GM21360 (cell line): Measurements from ENCODE around the gene DRC3.
"Not testable (repeated sequence)": the region's sequence is repeated elsewhere in the genome, so short reads cannot be mapped to it uniquely, and the experiment has no call there.

Source experiments
- ATAC-seq: cut with Tn5 transposase; IDR thresholded peaks from one replicate; pipeline ENCODE4 v1.9.1; 2021; ENCODE audit warnings: mild to moderate bottlenecking, moderate library complexity; ENCODE audit not compliant: unreplicated experiment

Gene DRC3, protein sequence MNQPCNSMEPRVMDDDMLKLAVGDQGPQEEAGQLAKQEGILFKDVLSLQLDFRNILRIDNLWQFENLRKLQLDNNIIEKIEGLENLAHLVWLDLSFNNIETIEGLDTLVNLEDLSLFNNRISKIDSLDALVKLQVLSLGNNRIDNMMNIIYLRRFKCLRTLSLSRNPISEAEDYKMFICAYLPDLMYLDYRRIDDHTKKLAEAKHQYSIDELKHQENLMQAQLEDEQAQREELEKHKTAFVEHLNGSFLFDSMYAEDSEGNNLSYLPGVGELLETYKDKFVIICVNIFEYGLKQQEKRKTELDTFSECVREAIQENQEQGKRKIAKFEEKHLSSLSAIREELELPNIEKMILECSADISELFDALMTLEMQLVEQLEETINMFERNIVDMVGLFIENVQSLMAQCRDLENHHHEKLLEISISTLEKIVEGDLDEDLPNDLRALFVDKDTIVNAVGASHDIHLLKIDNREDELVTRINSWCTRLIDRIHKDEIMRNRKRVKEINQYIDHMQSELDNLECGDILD

DNA sequence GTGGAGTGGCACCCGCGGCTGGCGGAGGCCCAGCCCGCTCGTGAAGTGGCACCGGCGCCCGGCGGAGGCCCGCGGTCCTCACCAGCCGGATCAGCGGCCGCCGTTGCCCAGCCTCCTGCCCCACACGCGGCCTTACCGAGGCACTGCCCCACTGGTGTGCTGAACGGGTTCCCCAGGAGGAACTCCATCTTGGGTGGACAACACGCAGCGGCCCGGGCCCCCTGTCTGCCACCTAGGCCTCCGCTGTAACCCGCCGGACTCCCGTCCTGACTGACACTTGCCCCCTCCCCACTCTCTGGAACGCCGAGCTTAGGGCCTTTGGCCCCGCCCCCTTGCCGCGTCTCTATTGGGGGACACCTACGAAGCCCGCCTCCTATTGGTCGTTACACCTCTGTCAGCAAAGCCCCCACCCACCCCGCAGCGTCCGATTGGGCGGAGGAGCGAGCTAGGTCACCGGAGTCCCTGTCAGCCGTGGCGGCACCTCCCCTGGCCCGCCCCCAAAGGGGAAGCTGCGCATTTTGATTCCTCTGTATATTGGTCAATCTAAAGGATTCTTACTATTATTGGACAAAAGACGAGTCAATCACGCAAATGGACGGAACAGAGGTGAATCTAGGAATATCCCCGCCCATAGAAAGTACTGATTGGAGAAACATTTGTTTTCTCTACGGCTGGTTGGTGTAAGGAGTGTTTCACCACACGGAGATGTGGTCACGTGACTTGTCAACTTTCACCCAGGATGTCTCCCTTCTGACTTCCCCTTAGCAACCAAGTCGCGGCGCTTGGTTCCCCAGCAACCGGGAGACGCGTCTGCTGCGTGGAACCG, at the start of gene DRC3, which contains the start of gene TOM1L2:
TSS of gene DRC3 (plus strand) at position 737 of the 826 bp plus-strand sequence. CDS start 4,737 bp downstream, outside the sequence.
TSS of gene TOM1L2 (minus strand) at position 275 of the 826 bp plus-strand sequence. CDS start at position 188, 87 bp downstream.
- ATAC-seq = peak; percentile 88

DNA sequence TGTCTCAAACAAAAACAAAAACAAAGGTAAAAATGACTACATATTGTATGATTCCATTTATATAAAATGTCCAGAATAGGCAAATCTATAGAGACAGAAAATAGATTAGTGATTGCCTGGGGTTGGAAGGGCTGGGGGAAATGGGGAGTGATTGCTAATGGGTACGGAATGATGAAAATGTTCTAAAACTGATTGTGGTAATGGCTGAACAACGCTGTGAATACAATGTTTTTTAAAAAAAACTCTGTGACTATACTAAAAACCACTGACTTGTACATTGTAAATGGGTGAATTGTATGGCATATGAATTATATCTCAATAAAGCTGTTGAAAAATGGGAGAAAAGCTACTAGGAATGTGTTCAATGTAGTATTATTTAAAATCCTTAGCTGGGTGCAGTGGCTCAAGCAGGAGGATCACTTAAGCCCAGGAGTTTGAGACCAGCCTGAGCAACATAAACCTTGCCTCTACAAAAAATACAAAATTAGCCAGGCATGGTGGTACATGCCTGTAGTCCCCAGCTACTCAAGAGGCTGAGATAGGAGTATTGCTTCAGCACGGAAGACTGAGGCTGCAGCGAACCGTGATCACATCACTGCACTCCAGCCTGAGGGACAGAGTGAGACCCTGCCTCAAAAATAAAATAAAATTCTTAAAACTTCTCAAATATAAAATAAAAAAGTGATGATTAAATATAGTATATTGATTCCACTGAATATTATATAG, 48.4 kb upstream of the DRC3 start:
- no peak for ATAC-seq

DNA sequence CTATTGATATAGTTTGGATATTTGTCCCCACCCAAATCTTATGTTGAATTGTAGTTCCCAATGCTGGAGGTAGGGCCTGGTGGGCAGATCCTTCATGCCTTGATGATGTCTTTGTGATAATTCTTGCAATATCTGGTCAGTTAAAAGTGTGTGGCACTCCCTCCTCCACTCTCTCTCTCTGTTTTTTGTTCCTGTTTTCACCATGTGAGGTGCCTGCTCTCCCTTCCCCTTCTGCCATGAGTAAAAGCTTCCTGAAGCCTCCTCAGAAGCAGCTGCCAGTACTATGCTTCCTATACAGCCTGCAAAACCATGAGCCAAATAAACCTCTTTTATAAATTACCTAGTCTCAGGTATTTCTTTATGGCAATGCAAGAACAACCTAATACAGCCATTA, 47.8 kb upstream of the DRC3 start:
- ATAC-seq = no peak

DNA sequence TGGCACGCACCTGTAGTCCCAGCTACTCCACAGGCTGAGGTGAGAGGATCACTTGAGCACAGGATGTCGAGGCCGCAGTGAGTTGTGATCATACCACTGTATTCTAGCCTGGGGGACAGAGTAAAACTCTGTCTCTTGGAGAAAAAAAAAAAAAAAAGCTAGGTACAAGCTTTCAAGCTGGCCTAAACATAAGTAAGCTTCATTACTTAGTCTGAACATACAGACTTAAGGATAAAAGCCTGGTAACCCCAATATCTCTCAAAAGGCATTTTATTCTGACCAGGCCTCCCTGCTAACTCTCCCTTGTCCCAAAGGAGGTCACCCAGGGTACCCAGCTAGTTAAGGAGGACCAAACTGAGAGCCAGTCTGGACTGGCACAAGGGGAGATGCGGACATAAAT, 46.6 kb upstream of the DRC3 start:
- ATAC-seq = no peak

DNA sequence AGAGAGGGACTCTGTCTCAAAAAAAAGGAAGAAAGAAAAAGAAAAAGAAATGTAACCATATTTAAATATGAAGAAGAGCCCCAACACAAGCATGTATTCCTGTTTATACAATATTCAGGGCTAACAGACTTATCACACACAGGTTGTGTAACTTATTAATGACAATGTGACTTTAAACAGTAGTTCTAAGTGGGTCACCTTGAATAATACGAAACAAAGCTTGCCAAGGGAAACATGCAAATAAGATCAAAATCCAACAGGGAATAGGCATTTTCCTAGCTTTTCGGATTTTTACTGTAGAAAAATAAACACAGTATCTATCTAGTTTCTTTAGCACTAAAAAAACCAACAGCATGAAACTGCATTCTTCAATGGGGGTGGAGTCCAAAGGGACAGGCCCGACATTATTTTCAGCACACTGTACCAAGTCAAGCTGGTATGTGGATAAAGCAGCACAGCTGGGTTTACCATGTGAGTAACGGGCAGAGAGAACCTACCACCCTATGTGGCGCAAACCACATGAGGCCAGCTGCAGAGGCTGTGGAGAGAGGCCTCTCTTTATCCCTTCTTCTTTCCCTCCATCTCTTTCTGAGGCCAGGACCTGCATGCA, 45.7 kb upstream of the DRC3 start:
- no peak for ATAC-seq

DNA sequence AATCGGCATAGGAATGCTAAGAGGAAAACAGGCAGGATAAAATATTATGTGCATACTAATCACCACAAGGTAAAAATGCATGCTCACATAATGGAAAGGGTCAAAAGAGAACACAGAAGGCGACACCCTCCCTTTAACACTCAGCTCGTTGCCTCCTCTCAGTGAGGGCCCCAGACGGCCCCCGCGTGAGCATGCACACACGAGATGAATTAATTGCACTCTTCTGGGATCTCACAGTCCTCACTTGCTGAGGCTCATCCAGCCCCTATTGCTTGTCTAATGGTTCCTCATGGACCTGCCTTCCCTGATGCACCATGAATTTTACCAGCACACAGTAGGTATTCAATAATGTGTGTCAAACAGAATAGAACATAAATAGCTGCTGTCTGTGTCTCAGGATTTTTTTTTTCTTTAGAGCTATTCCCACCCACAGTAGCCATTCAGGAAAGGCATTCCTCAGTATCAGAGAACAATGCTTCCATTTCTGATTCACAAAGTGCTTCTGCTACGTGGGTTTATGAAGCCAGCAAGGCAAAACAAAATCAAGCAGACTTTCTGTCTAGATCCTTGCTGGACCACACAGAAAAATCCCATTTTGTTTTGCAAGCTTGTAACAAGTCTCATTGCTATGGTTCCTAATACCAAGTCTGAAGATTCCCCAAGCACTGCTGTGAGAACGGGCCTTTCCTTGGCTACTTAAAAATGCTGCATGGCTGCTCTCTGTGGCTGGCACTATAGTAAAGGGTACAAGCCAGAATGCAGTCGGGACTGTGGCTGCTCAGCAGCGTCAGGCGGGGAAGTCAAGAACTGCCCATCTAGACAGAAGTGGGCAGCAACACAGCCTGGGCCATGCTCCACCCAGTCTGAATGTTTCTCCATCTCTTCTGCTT, 44.0 kb upstream of the DRC3 start:
- no peak for ATAC-seq

DNA sequence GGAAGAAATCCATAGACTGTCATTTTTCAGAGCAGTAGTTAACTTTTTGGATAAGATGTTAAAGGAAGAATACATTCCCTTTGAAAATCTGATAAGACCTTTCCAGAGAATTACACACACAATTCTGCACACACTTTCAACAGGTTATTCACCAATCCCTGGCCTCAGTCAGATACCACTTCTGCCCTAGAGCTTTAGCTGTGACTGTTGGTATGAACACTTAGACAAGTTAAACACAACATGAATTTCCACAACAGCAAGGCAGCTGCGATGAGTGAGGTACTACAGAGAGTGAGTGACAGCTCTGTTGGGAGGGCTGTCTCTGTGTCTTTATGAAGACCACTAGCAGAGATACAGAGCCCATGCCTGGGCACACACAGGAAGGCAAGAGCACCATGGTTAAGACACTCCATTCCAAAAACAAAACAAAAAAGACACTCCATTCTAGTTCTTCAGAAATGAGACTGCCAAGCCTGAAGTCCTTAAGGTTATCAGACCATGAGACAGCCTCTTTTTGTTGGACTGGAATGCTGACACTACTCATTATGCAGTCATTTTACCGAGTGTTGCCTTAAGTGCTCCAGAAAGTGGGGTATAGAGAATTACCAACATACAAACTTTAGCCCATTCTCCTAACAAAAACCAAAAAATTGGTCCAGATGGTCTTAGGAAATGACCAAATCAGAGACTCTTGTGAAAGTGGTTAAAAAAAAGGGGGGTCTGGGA, 42.8 kb upstream of the DRC3 start:
- no peak for ATAC-seq

DNA sequence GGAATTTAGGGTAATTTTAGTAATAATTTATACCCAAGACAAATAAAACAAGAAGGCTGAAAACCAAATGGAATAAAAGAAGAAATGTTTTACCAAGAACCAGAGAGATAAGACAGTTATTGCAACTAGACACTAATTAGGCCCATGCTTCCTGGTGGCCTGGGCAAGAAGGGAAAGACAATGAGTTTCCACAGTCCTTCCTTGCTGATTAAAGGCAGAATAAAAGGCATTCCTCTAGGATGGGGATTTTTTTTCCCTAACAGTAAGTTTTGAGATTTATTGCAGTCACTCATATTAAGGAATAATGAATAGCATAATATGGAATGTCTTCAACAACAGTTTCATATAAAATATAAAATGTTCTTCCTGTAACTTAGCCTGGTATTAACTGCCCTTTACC, 42.0 kb upstream of the DRC3 start:
- ATAC-seq = no peak

DNA sequence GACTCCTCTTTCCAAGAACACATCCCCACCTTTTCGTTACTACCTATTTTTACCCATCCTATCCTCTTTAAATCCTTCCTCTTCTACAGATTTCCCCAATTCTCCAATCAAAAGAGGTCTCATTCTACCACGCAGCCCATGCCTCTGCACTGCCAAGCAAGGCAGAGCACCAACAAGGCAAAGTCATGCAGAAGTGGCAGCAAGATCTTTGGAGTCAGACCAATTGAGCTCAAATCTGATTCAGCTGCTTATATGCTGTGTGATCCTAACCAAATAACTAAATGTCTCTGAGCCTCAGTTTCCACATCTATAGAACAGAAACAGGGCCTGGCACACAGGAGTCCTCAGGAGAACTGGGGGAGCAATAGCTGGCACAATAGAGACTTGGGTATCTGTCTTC, 41.5 kb upstream of the DRC3 start:
- no peak for ATAC-seq

DNA sequence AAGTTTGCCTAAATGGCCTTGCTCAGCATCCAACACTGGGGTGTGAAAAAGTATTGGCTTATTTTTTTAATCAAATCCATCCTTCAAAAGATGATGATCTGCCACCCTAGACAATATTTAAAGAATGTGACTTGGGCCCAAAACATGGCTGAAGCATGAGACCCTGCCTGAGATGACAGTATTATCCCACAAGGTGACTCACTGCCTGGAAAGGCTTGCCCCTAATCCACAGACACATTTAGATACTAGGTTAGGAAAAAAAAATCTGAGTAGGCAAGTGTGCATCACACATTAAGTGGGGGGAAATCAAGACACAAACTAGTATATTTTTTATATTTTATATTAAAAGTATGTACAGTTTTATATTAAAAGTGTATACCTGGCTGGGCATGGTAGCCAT, 38.9 kb upstream of the DRC3 start:
- ATAC-seq = no peak

DNA sequence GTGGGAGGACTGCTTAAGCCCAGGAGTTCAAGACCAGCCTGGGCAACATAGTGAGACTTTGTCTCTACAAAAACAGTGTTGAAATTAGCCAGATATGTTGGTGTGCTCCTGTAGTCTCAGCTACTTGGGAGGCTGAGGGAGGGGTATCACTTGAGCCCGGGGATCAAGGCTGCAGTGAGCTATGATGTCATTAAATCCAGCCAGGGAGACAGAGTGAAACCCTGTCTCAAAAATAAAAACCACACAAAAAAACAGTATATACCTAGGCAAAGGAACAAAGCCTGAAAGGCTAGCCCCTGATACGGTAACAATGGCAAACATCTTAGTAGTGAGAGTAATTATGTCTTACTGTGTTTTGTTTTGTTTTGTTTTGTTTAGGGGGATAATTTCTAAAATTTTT, 38.4 kb upstream of the DRC3 start:
- no peak for ATAC-seq

DNA sequence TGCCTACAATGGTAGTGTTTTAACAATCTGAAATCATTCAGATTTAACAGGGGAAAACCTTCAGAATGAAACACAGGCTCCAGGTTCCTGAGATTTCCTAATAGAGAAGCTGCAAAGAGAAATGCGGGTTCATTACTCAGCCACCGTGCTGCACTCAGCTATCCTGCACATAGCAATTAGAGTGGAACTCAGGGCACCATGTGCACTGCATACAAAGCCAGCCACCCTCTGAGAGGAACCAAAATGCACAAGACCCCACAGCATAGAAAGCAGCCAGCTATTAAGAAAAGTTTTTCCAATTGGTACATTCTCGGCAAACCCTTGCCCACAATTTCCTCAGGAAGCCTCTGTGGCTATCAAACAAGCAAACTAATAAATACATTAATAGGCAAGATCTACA, 37.9 kb upstream of the DRC3 start:
- no peak for ATAC-seq

DNA sequence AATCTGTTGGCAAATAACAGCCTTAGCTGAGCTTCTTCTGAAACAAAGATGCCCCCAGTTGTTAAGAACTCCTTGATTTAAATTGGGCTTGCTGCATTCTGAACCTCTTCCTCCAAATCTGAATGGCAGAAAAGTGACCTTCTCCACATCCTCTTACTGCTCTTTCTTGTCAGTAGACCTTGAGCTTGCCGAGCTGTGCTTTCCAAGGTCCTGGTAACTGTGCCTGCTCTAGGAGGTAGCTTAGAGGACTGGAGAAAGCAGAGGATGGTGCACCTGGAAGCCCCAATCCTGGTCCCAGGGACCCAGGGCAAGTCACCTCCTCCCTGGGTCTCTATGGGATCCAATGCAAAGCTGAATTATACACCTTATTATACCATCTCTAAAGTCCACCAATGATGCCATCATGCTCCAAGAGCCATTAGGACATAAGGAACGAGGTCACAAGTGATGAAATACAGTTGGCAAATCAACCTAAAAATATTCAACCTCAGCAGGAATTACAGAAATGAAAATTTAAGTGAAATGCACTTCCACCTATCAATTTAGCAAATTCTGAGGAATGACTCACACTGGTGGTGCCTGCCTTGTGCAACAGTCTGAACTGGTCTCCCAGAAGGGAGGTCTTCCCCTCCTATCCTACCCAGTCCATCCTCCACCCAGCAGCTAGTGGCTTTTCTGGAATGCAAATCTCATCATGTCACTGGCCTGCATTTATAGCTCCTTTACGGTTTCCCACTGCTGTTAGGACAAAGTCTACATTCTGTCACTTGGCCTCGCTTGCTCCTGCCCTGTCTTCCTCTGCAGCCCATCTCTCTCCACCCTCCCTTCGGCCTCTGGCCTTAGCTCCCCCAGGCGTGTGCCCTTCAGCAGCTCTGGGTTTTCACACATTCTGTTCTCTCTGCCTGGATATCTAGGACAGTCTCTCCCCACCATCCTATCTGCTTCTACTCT, 37.1 kb upstream of the DRC3 start:
- no peak for ATAC-seq

DNA sequence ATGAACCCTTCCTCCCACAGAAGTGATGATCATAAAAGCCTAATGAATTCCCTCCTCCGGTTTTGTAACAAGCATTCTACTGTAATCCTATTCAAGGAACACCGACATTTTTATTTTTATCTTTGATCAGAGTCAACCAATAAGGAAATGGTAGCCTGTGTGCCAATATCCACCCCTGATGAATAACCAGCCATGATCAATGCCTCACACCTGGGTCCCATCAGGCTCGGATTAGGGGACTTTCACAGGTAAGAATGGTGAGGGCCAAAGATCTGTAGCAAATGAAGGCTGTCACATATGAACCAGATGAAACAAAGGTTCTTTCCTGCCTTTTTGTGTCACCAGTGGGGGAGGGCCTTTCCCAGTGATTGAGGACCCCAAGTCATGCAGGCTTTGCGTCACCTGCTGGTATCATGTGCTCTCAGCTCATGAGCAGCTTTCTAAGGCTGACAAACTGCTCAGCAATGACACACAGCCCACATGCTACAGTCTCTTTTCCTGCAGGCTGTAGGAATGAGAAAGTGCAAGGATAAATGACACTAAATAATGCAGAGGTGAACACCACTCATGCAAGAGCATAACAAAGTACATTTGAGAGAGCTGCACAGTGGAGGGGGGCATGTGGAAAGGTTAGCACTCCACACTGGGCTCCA, 35.3 kb upstream of the DRC3 start:
- ATAC-seq = no peak

DNA sequence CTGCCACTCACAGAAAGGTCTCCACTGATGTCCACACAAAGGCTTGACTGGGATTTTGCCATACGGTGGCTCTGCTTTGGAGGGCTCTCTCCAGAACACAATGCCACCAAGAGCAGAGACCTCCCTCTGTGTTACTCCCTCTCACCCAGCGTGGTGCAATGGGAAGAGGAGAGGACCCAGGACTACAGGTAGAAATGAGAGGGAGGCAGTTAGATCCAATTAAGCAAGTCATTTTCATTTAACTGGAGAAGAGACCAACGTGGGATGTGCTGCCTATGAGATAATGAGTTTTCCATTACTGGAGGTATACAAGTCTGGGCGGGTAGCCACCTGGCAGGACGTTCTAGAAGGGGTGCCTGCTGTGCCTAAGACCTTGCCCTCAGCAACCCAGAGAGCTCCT, 34.7 kb upstream of the DRC3 start:
- no peak for ATAC-seq

DNA sequence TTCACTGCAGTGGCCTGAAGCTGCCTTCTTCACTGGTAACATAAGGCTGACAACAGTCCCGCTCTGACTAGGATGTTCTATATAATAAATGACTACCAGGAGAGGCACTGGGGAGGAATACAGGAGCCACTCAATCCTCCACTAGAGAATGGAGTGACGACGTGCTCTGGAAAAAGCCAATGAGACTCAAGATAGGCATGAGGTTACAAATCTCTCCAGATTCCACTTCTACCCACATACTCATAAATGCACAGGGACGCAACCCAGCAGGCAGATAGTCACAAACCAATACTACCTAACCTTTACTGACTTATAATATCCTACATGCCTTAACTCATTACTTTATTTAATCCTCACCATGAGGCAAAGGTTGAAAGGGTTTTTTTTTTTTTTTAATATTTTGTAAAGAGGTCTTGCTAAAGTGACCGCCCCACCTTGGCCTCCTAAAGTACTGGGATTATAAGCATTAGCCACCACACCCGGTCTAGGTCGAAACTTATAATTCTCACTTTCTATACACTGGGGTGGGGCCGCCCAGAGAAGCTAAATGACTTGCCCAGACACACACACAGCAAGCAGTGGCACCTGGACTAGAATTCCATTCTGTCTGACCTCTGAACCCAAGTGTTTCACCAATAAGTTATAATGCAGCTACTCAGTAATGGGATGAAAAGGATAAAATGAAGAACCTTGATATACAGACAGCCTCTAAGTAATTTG, 34.1 kb upstream of the DRC3 start:
- ATAC-seq = no peak

DNA sequence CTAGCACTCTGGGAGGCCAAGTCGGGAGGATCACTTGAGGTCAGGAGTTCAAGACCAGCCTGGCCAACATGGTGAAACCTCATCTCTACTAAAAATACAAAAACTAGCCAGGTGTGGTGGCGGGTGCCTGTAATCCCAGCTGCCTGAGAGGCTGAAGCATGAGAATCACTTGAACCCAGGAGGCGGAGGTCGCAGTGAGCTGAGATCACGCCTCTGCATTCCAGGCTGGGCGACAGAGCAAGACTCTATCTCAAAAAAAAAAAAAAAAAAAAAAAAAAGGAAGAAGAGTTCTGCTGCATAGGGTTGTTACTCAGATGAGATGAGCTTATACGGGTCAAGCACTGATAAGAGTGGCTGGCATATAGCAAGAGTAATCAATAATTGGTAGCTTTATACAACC, 32.7 kb upstream of the DRC3 start:
- ATAC-seq = not testable (repeated sequence)
